ENCODE results near the gene SNX5. TPM values are rescaled to one million over a fixed set of nuclear protein-coding genes. Genes with fewer than 3 reads are reported as not detected.

The SNX5 gene
- total and polyA plus RNA-seq, 9 of the 15 experiments (the other 6 are each of a cell fraction or from before 2014, with no cell fraction given), result 53.5 to 276 (median 160) TPM

- no peak for TF ChIP-seq TAF15 (IDR thresholded peaks at IDR 0.05; ENCODE audit: low read depth, low read length)
- no peak for TF ChIP-seq ZBTB8A (IDR thresholded peaks at IDR 0.05; ENCODE audit: partially characterized antibody)
- 0 out of 2 replicates have a peak, but pooled peaks have one; percentile 54 for TF ChIP-seq RUNX1 (IDR thresholded peaks at IDR 0.05; ENCODE audit: low read depth)
- TF ChIP-seq GABPB1 (CRISPR knock-in tag; IDR thresholded peaks at IDR 0.05), result peak; percentile 73; the same call in 1 of the 2 replicates
- peak; percentile 65 for TF ChIP-seq SETDB1 (IDR thresholded peaks at IDR 0.05; ENCODE audit: low read length)
- TF ChIP-seq E2F3 (CRISPR knock-in tag; IDR thresholded peaks at IDR 0.05), result 0 out of 2 replicates have a peak, but pooled peaks have one; percentile 87
- TF ChIP-seq SREBF1 (IDR thresholded peaks at IDR 0.05; ENCODE audit: borderline replicate concordance, low read depth, low read length), result no peak
- peak; percentile 77 for TF ChIP-seq SUPT5H (IDR thresholded peaks at IDR 0.05)
- TF ChIP-seq TOE1 (IDR thresholded peaks at IDR 0.05; ENCODE audit: borderline replicate concordance), result peak; percentile 50; the same call in 1 of the 2 replicates
- 0 out of 2 replicates have a peak, but pooled peaks have one; percentile 59 for TF ChIP-seq TOE1 (CRISPR knock-in tag; IDR thresholded peaks at IDR 0.05; ENCODE audit: borderline replicate concordance, low read depth)
- peak; percentile 84 for TF ChIP-seq ZNF263 (CRISPR knock-in tag; IDR thresholded peaks at IDR 0.05; ENCODE audit: borderline replicate concordance)
- TF ChIP-seq ZNF232 (CRISPR knock-in tag; IDR thresholded peaks at IDR 0.05), result 0 out of 2 replicates have a peak, but pooled peaks have one; percentile 35
- 0 out of 2 replicates have a peak, but pooled peaks have one; percentile 6 for TF ChIP-seq MEF2A (IDR thresholded peaks at IDR 0.05; ENCODE audit: control insufficient read depth, low read depth, low read length)
- TF ChIP-seq TSHZ1 (CRISPR knock-in tag; IDR thresholded peaks at IDR 0.05), result no peak
- peak; percentile 84; the same call in 1 of the 2 replicates for TF ChIP-seq NKRF (IDR thresholded peaks at IDR 0.05; ENCODE audit: borderline replicate concordance)
- 0 out of 2 replicates have a peak, but pooled peaks have one; percentile 17 for TF ChIP-seq HMBOX1 (IDR thresholded peaks at IDR 0.05)
- 0 out of 2 replicates have a peak, but pooled peaks have one; percentile 13 for TF ChIP-seq FOXJ2 (tag; IDR thresholded peaks at IDR 0.05)
- TF ChIP-seq HCFC1 (IDR thresholded peaks at IDR 0.05; ENCODE audit: low read depth, low read length), result peak; percentile 78
- peak; percentile 42; the same call in 1 of the 2 replicates for TF ChIP-seq NBN (IDR thresholded peaks at IDR 0.05; ENCODE audit: low read depth)
- TF ChIP-seq SIN3B (IDR thresholded peaks at IDR 0.05; ENCODE audit: low read depth), result peak; percentile 59; the same call in 1 of the 2 replicates
Observed at GRCh38 chr20:17968366-17969277, at the start of gene SNX5, which contains the start of gene MGME1 (continued).

All from K562 (cell line).